Islet of Langerhans (tissue), 1 donor: ENCODE data around the gene IFT20.
"Not testable (repeated sequence)": the region's sequence is repeated elsewhere in the genome, so short reads cannot be mapped to it uniquely, and the experiment has no call there.

Experiments used
- FAIRE-seq: peaks from one replicate; lab custom pipeline; 2011; peaks lifted over from hg19 to GRCh38; lab: Jason Lieb, UNC

IFT20 gene

GRCh38 chr17:28363776-28364650, 28.7 kb upstream of the IFT20 start:
- FAIRE-seq: no peak

DNA sequence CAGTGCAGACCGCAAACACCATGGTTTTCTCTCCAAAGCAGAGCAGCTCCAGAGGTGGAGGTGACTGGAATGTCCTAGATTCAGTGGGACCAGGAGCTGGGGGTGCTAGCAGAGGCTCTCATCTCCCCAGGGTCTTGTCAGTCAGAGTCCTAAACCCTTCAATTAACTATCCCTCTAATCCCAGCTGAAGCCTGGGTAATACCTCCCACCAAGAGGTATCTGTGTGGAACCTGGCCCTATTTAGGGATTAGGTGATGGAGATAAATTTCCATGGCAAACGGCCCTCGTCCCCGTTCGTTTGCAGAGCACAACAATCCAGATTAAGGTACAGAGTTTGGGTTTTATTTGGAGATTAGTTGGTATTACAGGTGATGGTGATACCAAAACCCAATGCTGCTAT, 27.9 kb upstream of the IFT20 start:
- FAIRE-seq: no peak

DNA sequence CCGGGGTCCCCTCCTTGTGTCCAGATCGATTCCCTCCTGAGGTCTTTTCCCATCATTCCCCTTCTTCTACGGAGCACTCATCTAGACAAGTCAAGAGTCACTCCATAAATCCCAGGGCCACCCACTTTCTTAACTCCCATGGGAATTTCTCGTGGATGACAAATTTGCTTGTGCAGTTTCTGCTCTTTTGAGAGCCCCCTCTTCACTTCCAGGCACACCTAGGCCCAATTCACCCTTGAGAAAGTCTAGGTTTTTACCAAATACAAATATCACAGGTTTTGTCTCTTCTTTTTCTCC, 22.6 kb upstream of the IFT20 start:
- FAIRE-seq: no peak

DNA sequence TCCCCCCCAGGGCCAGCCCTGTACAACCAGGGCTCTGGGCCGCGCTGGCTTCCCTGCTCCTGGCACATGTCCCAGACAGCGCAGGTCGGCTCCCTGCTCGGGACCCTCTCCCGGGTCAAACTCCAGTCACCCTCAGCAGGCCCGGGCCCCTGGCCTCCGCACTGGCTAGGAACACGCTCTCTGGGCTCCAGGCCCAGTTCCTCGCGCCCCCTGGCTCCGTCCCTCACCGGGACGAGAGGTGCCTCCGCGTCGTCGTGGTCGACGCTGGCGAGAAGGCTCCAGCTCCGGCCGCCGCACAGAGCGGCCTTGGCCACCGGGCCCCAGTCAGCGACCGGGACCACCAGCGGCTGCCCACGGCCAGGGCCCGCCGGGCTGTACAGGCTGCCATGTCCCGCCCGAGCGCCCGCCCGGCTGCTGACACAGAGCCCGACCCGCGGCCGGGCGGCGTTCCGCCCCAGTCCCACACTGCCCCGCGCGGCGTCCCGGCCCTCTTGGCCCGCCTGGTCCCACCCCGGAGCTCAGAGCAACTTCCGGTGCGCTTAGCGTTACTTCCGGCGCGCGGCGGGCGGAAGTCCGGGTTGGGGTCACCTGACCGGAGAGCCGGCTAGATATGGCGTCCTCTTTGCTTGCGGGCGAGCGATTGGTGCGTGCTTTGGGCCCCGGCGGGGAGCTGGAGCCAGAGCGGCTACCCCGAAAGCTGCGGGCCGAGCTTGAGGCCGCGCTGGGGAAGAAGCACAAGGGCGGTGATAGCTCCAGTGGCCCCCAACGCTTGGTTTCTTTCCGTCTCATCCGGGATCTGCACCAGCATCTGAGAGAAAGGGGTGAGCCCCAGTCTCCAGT, 22.0 kb upstream of the IFT20 start, which contains the start of gene POLDIP2:
Gene POLDIP2 (minus strand): TSS at position 467 of the 840 bp plus-strand sequence. CDS start 79 bp downstream, at position 388.
- no peak for FAIRE-seq

GRCh38 chr17:28350271-28350670, 15.0 kb upstream of the IFT20 start:
- FAIRE-seq: no peak

DNA sequence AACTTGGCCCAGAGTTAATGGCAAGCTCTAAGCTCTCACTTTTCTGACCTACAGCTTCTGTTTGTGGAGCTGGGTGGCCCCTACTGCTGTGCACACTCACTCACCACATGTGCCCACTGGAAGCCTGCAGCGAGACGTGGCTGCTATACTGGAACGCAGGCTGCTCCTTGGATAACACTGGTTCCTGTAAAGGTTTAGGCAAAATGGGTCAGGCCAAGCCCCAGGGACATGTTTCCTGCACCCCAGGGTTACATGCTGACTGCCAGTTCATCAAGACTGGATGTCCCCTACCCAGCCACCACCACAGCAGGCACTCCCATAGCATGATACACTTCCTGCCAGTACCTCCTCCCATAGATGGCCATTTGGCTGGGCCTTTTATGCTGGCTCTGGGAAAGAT, 13.7 kb upstream of the IFT20 start:
- no peak for FAIRE-seq

- no peak for FAIRE-seq
Observed at GRCh38 chr17:28347261-28347891, 12.1 kb upstream of the IFT20 start.

DNA sequence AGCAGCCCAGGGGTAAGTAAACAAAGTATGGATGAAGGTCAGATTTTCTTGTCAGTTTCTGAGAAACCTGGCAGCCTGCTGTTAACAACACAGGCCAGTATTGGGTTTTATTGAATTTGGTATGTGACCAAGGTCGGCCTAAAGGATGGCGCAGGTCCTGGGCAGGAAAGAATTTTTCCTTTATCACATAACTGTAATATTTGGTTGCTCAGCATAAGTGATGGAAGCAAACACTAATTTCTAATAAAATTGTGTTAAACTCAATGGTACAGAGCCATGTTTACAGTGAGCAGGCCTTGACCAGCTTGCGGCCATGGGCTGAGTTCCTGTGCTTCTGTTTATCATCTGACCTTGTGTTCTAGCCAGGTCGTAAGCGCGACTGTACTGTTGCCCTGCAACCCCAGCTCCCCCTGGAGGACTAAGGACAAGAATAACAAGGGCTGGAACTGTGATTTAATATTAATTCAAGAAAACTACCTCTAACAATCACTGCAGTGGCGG, 11.5 kb upstream of the IFT20 start:
- FAIRE-seq: no peak

DNA sequence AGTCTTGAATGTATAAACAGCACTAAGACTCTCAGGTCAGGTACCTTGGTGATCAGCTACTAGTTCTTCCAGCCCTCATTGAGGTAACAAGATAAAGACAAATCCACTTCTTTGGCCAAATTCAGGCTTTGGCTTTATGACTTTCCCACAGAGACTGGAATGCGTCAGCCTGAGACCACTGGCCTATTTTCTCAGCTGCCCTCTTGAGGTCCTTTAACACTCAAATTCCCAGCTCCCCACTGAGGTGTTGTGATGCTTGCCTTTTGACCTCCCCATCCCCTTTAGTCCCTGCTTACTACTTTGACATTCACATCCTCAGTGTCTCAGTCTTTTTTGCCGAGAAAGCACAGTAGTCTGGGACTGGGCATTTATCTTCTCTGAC, 10.9 kb upstream of the IFT20 start:
- no peak for FAIRE-seq

GRCh38 chr17:28345419-28346198, 10.3 kb upstream of the IFT20 start:
- no peak for FAIRE-seq

DNA sequence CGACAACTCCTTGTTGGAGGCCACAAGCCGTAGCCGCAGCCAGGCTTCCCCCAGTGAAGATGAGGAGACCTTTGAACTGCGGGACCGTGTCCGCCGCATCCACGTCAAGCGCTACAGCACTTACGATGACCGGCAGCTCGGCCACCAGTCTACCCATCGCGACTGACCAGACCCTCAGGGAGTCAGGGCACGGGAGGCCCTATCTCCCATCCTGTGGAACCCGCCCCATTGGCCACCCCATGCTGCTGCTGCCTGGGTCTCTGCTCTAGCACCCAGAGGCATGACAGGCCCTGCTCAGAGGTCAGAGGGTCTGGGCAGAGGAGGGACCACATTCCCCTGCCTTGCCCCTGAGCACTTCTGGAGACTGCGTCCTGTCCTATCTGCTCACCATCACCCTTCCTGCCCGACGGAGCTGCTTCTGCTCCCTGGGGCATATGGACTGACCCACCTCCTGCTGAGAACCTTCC, 9.2 kb upstream of the IFT20 start:
- no peak for FAIRE-seq

GRCh38 chr17:28344011-28344410, 8.7 kb upstream of the IFT20 start:
- no peak for FAIRE-seq

DNA sequence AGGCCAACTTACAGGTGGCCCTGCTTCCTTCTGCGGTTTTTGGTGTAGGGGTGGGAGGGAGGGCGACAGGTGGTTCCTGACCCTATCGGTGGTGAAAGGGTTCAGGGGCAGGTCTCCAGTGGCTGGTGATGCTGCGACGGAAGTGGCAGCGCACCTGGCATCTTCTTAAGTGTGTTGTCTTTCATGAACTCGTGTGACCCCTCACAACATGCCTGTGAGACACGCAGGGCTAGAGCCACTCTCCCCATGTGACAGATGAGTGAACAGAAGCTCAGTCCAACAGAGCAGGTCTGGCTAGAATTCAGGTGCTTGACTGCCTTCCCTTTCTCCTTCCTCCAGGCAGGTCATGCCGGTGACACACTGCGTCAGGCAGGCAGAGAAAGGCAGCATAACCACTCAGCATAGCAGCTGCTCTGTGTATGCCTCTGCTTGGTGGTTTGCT, 8.2 kb upstream of the IFT20 start:
- no peak for FAIRE-seq

DNA sequence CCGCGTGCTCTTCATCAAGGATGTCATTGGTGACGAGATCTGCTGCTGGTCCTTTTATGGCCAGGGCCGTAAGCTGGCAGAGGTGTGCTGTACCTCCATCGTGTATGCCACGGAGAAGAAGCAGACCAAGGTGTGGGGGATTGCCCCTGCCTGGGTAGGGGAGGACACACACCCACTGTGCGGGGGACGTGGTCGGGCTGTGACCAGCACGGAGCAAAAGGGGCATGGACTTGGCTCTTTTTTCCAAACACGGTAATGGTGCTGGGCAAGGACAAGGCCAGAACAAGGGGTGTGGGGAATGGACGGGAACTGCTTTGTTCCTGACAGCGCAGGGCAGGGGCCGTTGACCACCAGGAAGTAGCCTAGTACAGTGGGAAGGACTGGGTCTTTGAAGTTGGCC, 7.0 kb upstream of the IFT20 start:
- FAIRE-seq: no peak

- no peak for FAIRE-seq
Observed at GRCh38 chr17:28341516-28341915, 6.2 kb upstream of the IFT20 start.

DNA sequence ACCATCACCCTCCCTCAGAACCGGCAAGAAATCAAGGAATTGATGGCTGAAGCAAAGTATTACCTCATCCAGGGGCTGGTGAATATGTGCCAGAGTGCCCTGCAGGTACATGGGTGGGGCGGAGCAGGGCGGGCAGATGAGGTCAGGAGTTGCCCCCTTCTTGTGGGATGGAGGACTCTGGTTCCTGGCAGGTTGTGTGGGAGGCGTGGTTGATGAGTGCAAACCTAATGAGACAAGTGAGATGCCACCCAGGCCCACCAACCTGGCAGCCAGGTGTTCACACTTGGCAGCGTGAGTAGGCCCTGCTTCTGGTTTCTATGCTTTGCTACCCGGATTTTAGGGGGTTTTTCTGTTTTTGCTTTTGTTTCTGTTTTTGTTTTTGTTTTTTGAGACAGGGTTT, 5.1 kb upstream of the IFT20 start:
- FAIRE-seq: no peak

GRCh38 chr17:28339431-28339830, 4.2 kb upstream of the IFT20 start:
- FAIRE-seq: no peak

- FAIRE-seq: not testable (repeated sequence)
Observed at GRCh38 chr17:28338769-28339212, 3.5 kb upstream of the IFT20 start.

DNA sequence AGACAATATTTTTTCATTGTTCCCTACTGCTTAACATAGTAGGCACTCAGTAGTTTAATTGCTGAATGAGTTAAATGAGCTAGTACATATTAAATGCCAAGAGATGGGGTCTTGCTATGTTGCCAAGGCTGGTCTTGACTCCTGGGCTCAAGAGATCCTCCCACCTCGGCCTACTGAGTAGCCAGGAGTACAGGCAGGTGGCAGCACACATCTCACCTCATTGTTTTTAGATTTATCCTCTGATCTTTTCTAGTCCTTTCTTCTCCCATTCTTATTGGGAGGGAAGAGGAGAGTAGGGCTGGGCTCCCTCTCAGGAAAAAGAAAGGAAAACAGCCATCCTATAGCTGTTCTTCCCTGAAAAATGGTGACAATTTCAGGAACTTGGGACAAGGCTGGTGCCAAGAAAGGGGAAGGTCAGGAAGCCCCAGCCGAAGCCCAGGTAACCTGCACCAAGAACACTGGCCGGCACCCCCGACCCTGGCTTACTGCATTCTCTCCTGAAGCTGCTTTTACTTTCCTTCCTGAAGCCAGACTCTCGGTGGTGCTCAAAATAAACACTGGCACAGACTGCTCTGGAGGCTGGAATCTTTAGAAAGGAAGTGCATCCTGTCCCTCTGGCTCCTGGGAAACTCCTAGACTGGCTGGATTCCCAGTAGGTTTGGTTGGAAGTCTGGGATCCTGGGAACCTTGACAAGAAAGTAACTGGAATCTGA, 2.9 kb upstream of the IFT20 start:
- FAIRE-seq: no peak

GRCh38 chr17:28335959-28336871, 943 bp upstream of the IFT20 start:
- no peak for FAIRE-seq
